Measurements from ENCODE around the gene PUSL1. TPM values are rescaled to one million over a fixed set of nuclear protein-coding genes. Genes with fewer than 3 reads are reported as not detected.

Gene PUSL1
- total and polyA plus RNA-seq, 2 of the 13 experiments (the other 11 are each of a cell fraction or from before 2014, with no cell fraction given), result 8.3 to 22.2 TPM

DNA sequence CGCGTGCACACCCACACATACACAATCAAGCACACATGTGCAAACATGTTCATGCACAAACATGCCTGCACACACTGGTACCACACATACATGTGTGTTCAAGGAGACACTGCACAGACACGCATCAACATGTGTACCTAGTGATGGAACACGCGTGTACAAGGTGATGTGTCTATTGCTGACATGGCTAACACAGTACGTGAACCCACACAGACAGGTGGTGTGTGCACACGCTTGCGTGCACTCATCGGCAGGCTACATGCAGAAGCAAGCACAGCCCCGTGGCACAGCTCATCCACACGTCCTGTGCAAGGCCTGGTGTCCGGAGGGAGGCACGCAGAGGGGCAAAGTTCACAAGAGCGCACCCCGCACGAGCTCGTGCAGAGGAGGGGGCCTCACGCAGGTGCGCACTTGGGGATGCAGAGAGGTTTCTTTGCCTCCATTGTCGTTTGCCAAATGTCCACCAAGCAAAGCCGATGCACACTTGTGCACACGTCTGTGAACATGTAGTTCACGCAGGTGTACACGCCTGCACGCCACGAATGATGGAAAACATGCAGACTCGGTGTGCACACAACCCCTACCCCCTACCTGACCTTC is 1.6 kb upstream of the PUSL1 start (continued):
- TF ChIP-seq, protein P1, sequence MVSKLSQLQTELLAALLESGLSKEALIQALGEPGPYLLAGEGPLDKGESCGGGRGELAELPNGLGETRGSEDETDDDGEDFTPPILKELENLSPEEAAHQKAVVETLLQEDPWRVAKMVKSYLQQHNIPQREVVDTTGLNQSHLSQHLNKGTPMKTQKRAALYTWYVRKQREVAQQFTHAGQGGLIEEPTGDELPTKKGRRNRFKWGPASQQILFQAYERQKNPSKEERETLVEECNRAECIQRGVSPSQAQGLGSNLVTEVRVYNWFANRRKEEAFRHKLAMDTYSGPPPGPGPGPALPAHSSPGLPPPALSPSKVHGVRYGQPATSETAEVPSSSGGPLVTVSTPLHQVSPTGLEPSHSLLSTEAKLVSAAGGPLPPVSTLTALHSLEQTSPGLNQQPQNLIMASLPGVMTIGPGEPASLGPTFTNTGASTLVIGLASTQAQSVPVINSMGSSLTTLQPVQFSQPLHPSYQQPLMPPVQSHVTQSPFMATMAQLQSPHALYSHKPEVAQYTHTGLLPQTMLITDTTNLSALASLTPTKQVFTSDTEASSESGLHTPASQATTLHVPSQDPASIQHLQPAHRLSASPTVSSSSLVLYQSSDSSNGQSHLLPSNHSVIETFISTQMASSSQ (IDR thresholded peaks at IDR 0.05; ENCODE audit: low read depth), result no peak
- TF ChIP-seq, protein P1 (CRISPR knock-in tag; IDR thresholded peaks at IDR 0.05; ENCODE audit: borderline replicate concordance), result peak; percentile 27; the same call in 1 of the 2 replicates
- TF ChIP-seq ETV6 (CRISPR knock-in tag; conservative IDR thresholded peaks at IDR 0.05), result no peak
- TF ChIP-seq ZBTB4 (CRISPR knock-in tag; IDR thresholded peaks at IDR 0.05; ENCODE audit: borderline replicate concordance), result no peak
- TF ChIP-seq IKZF1 (IDR thresholded peaks at IDR 0.05), result no peak
- TF ChIP-seq ZNF770 (CRISPR knock-in tag; IDR thresholded peaks at IDR 0.05), result no peak
- TF ChIP-seq, protein P2, sequence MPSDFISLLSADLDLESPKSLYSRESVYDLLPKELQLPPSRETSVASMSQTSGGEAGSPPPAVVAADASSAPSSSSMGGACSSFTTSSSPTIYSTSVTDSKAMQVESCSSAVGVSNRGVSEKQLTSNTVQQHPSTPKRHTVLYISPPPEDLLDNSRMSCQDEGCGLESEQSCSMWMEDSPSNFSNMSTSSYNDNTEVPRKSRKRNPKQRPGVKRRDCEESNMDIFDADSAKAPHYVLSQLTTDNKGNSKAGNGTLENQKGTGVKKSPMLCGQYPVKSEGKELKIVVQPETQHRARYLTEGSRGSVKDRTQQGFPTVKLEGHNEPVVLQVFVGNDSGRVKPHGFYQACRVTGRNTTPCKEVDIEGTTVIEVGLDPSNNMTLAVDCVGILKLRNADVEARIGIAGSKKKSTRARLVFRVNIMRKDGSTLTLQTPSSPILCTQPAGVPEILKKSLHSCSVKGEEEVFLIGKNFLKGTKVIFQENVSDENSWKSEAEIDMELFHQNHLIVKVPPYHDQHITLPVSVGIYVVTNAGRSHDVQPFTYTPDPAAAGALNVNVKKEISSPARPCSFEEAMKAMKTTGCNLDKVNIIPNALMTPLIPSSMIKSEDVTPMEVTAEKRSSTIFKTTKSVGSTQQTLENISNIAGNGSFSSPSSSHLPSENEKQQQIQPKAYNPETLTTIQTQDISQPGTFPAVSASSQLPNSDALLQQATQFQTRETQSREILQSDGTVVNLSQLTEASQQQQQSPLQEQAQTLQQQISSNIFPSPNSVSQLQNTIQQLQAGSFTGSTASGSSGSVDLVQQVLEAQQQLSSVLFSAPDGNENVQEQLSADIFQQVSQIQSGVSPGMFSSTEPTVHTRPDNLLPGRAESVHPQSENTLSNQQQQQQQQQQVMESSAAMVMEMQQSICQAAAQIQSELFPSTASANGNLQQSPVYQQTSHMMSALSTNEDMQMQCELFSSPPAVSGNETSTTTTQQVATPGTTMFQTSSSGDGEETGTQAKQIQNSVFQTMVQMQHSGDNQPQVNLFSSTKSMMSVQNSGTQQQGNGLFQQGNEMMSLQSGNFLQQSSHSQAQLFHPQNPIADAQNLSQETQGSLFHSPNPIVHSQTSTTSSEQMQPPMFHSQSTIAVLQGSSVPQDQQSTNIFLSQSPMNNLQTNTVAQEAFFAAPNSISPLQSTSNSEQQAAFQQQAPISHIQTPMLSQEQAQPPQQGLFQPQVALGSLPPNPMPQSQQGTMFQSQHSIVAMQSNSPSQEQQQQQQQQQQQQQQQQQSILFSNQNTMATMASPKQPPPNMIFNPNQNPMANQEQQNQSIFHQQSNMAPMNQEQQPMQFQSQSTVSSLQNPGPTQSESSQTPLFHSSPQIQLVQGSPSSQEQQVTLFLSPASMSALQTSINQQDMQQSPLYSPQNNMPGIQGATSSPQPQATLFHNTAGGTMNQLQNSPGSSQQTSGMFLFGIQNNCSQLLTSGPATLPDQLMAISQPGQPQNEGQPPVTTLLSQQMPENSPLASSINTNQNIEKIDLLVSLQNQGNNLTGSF (CRISPR knock-in tag; IDR thresholded peaks at IDR 0.05), result no peak
- no peak for TF ChIP-seq FOXK2 (IDR thresholded peaks at IDR 0.05)
- TF ChIP-seq NRL (CRISPR knock-in tag; IDR thresholded peaks at IDR 0.05; ENCODE audit: borderline replicate concordance), result peak; percentile 72
- no peak for TF ChIP-seq ZNF24 (IDR thresholded peaks at IDR 0.05)
- TF ChIP-seq KDM6A (CRISPR knock-in tag; IDR thresholded peaks at IDR 0.05; ENCODE audit: low read depth), result peak; percentile 60; the same call in 1 of the 2 replicates
- 0 out of 2 replicates have a peak, but pooled peaks have one; percentile 75 for TF ChIP-seq CHCHD3 (CRISPR knock-in tag; IDR thresholded peaks at IDR 0.05)
- no peak for TF ChIP-seq ZNF563 (CRISPR knock-in tag; IDR thresholded peaks at IDR 0.05)
- no peak for TF ChIP-seq SMYD3 (CRISPR knock-in tag; IDR thresholded peaks at IDR 0.05)
- TF ChIP-seq NCOA5 (CRISPR knock-in tag; IDR thresholded peaks at IDR 0.05), result no peak
- peak; percentile 77 for TF ChIP-seq NFKB2 (CRISPR knock-in tag; IDR thresholded peaks at IDR 0.05; ENCODE audit: borderline replicate concordance)

Measured in HepG2 (cell line).